Spinal cord (tissue), 10 donors: Measurements from ENCODE around the gene GPATCH4. TPM values are rescaled to one million over a fixed set of nuclear protein-coding genes. Genes with fewer than 3 reads are reported as not detected.
A peak's percentile ranks its signal among the peaks of the same experiment; 100 is the strongest.

Experiments used
- DNase-seq, 6 donors: peaks; one replicate each; pipeline versions ENCODE4 v3.0.0 to v3.0.0-alpha.2; 2013 to 2015; ENCODE audit warnings: low spot score in 6 of 6, low read depth in 4 of 6
- H3K27ac ChIP-seq: one replicate; pipeline ENCODE4 v1.5.1; 2013; ENCODE audit warnings: low read depth, low read length, control low read depth
- H3K27me3 ChIP-seq: one replicate; pipeline ENCODE4 v1.6.1; 2013; ENCODE audit warnings: low read length; ENCODE audit not compliant: control insufficient read depth, insufficient read depth
- H3K36me3 ChIP-seq: one replicate; pipeline ENCODE4 v1.6.1; 2013; ENCODE audit warnings: low read length; ENCODE audit not compliant: control insufficient read depth, insufficient read depth
- H3K4me1 ChIP-seq: one replicate; pipeline ENCODE4 v1.6.1; 2013; ENCODE audit warnings: low read length; ENCODE audit not compliant: control insufficient read depth, insufficient read depth
- H3K4me3 ChIP-seq: one replicate; pipeline ENCODE4 v1.5.1; 2013; ENCODE audit warnings: low read depth, low read length, control low read depth
- H3K9me3 ChIP-seq: one replicate; pipeline ENCODE4 v1.6.1; 2013; ENCODE audit warnings: low read length; ENCODE audit not compliant: control insufficient read depth, insufficient read depth
- WGBS: methylation state at CpG from one replicate; pipeline ENCODE4 v1.1.5; 2013; ENCODE audit warnings: missing lambda C conversion rate; ENCODE audit not compliant: insufficient coverage; 5-methylcytosine and 5-hydroxymethylcytosine counted together
- polyA plus RNA-seq, 2 donors: library from polyadenylated mRNA; unstranded; fragments of 120-200 nt; gene quantifications; one replicate each; pipeline ENCODE4 v1.2.1, GENCODE V29; 2013; ENCODE audit not compliant: insufficient read length in 2 of 2
- total RNA-seq, 2 donors: library from RNA; depleted of rRNA in 1 of 2; stranded (reverse); fragments of 120-200 nt in 1 of 2; fragments of >200 nt in 1 of 2; gene quantifications; one replicate each; pipeline versions ENCODE4 v1.2.3 to v1.2.4, GENCODE V29; 2013 to 2014
- donor health status: healthy.

The GPATCH4 gene
- total and polyA plus RNA-seq, 4 donors, result 9.5 to 44.5 (median 25.7) TPM

DNA sequence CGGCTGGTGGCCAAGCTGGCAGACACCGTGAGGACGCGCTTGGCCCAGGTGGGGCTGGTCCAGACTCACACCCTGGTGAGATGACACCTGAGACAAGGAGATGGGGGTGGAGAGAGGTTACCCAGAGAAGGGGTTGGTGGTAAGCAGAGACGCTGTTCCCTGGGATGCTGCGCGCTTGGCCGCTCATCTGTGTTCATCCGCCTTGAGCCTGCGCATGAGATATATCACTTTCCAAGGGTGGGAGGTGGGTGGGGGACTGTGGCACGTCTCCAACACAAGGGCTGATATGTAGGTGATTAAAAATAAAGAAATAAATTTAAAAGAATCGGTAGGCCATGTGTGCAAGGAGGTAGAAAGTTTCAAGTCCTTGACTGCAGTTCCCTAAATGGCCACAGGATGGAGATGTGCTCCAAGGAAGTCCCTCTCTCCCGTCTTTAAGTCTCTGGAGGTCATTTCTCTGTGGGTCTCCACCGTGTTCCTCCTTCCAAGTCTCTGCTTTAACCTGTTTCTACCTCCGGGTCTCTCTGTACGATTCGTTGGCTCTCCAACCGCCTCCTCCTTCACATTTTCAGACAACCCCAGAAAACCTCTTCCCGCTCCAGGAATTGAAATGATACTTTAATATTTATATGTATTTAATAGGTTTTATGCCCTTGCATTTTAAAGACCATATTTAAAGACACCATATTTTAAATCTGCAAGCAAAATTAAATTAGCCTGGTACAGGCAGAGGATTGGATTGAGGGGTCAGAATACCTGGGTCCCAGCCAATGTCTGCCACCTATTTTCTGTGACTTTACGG is 17.3 kb downstream of the GPATCH4 start:
- Histone ChIP-seq H3K27me3 (no peaks in the 10 kb centered on the region), H3K36me3 (no peaks in the 10 kb centered on the region), H3K4me3 (no peak overlapping the region), H3K9me3 (no peaks in the 10 kb centered on the region), H3K4me1 (no peaks in the 10 kb centered on the region), H3K27ac (no peak overlapping the region)
- 50% methylated on average over 15 of the region's 20 CpGs for WGBS
- peak in 4 of 6 donors; percentile 67 to 95 (median 84) for DNase-seq

DNA sequence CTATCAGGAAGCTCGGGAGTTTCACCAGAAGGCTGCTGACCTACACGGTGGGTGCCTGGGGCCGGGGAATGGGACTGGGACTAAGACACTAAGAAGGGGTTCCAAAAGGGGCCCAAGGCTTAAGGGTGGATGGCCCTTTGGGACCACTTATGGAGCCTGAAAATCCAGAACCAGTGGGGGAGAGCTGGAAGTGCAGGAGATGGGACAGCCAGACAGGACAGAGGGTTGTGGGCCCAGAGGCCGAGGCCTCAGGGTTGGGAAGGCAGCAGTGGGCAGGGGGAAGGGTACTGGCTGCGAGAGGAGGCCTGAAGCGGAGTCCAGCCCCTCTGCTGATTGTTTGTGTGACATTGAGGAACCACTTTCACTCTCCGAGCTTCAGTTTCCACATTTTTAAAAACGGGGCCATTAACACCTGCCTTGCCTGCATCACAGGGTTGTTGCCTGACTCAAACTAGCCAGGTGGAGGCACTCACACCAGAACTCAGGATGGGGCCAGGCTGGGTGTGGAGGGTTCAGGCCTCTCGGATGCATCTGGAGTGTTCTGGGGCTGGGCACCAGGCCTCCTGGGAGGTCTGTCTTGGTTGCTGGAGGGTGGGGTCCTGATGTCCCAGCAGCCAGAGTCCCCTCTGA is 18.8 kb downstream of the GPATCH4 start:
- Histone ChIP-seq H3K36me3 (no peaks in the 10 kb centered on the region), H3K4me1 (no peaks in the 10 kb centered on the region), H3K27me3 (no peaks in the 10 kb centered on the region), H3K9me3 (no peaks in the 10 kb centered on the region), H3K27ac (no peak overlapping the region), H3K4me3 (no peak overlapping the region)
- WGBS, result 78% methylated on average over 8 of the region's 9 CpGs
- DNase-seq, result no peak

DNA sequence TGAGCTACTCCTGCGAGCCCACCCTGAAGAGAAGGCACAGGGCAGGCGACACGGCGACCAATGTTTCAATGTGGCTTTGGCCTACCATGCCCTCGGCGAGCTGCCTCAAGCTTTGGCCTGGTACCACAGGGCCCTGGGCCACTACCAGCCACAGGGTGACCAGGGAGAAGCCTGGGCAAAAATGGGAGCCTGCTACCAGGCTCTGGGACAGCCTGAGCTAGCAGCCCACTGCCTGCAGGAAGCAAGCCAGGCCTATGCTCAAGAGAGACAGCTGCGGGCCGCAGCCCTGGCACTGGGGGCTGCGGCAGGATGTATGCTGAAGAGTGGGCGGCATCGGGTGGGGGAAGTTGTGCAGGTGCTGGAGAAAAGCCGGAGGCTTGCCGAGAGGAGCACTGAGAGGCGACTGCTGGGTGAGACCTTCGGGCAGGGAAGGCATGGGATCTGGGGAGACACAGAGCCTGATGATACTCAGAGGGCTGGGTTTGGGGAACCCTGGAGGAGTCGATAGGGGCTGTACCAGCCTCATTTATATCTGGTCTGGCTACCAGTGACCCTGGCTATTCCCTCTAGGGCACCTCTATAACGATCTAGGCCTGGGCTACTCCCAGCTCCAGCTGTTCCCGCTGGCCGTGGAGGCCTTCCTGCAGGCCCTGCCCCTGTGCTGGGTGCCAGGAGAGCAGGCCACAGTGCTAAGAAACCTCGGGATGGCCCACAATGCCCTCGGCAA is 19.5 kb downstream of the GPATCH4 start:
- Histone ChIP-seq H3K4me3 (no peak overlapping the region), H3K27ac (no peak overlapping the region), H3K27me3 (no peaks in the 10 kb centered on the region), H3K4me1 (no peaks in the 10 kb centered on the region), H3K9me3 (no peaks in the 10 kb centered on the region), H3K36me3 (no peaks in the 10 kb centered on the region)
- no peak for DNase-seq
- WGBS, result 85% methylated on average over 21 of the region's 21 CpGs

- no peaks in the 10 kb centered on the region for H3K4me1 ChIP-seq
- no peaks in the 10 kb centered on the region for H3K36me3 ChIP-seq
- H3K9me3 ChIP-seq, result no peaks in the 10 kb centered on the region
- no peaks in the 10 kb centered on the region for H3K27me3 ChIP-seq
- WGBS, result 78% methylated on average over 5 of the region's 5 CpGs
- no peak within 1 kb of the TSS for H3K4me3 ChIP-seq
- DNase-seq, result no peak
- no peak within 1 kb of the TSS for H3K27ac ChIP-seq
These were observed 21.8 kb downstream of the GPATCH4 start, which contains the start of gene TTC24 for GRCh38 chr1:156579472-156579871. Gene TTC24, plus strand, starts transcription at chr1:156579723. Its CDS starts 1,642 bp downstream, at chr1:156581365.

- Histone ChIP-seq H3K4me1 (no peaks in the 10 kb centered on the region), H3K4me3 (no peak overlapping the region), H3K36me3 (no peaks in the 10 kb centered on the region), H3K27ac (no peak overlapping the region), H3K27me3 (no peaks in the 10 kb centered on the region), H3K9me3 (no peaks in the 10 kb centered on the region)
- DNase-seq, result peak in 1 of 6 donors; percentile 35
- no CpG with 5 or more reads among the region's 7 CpGs for WGBS
These were observed 23.2 kb downstream of the GPATCH4 start for GRCh38 chr1:156578055-156578454.

DNA sequence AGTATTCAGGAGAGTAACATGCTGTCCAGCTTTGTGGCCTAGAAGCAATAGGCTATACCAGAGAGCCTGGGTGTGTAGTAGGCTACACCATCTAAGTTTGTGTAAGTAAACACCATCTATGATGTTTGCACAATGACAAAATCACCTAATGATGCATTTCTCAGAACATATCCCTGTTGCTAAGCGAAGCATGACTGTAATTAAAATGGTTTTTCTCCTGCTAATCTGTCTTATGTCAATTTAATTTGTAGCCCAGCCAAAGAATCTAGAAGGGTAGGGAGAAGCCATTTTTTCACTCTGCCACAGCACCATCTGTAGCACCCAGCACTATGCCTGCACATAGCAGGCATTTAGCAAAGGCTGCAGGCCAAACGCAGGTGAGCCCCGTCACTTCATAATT is 23.7 kb downstream of the GPATCH4 start:
- Histone ChIP-seq H3K4me1 (peaks cover 2% of the 10 kb centered on the region), H3K9me3 (no peaks in the 10 kb centered on the region), H3K4me3 (no peak overlapping the region), H3K27me3 (no peaks in the 10 kb centered on the region), H3K27ac (no peak overlapping the region), H3K36me3 (no peaks in the 10 kb centered on the region)
- DNase-seq, result no peak
- WGBS, result no CpG with 5 or more reads among the region's 3 CpGs

- H3K4me1 ChIP-seq, result peaks cover 11% of the 10 kb centered on the region
- no peaks in the 10 kb centered on the region for H3K9me3 ChIP-seq
- no peak for DNase-seq
- H3K36me3 ChIP-seq, result no peaks in the 10 kb centered on the region
- no peak overlapping the region for H3K4me3 ChIP-seq
- H3K27me3 ChIP-seq, result no peaks in the 10 kb centered on the region
- H3K27ac ChIP-seq, result no peak overlapping the region
- no CpG with 5 or more reads among the region's 2 CpGs for WGBS
These were observed 27.1 kb downstream of the GPATCH4 start for GRCh38 chr1:156574039-156574633.

GRCh38 chr1:156572663-156573018 is 28.6 kb downstream of the GPATCH4 start:
- Histone ChIP-seq H3K27ac (no peak overlapping the region), H3K4me3 (peak overlapping the region; percentile 61), H3K4me1 (peaks cover 11% of the 10 kb centered on the region), H3K9me3 (no peaks in the 10 kb centered on the region), H3K36me3 (no peaks in the 10 kb centered on the region), H3K27me3 (no peaks in the 10 kb centered on the region)
- DNase-seq, result no peak
- WGBS, result 42% methylated on average over 9 of the region's 10 CpGs

DNA sequence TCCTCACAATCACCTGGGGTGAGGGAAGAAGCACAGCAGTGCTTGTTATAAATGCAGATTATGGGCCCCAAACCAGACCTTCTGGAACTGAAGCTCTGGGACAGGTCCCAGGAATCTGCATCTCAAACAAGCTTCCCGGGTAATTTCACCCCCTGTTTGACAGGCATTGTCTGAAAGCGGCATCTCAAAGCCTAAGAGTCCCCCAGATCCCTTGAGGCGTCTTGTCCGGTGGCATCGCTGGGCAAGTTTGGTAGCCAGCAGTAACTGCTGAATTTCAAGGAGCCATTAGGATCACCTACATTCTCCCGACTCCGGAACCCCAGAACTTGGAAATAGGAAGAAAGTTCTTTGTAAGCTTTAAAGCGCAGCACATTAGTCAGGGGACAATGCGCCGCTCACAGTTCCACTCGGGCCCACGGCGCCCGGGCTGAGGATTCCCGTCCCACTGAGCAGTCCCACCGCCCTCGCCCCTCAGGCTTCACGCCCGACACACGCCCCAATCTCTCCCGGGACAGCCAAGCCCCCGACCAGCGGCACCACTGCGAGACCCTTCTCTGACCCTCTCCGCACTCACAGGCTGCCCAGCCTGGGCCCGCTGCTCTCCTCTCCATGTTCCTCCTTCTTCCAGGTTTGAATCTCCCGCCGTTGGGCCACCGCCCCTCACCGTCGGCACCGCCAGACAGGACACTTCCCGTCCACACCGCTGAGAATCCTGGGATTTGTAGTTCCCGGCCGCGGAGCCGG is 29.2 kb downstream of the GPATCH4 start, which contains the start of gene IQGAP3:
Gene IQGAP3 (minus strand): TSS at position 647 of the 744 bp plus-strand sequence. CDS start 36 bp downstream, at position 611.
- Histone ChIP-seq H3K36me3 (no peaks in the 10 kb centered on the region), H3K27me3 (no peaks in the 10 kb centered on the region), H3K4me1 (peaks cover 11% of the 10 kb centered on the region), H3K9me3 (no peaks in the 10 kb centered on the region), H3K27ac (peak within 1 kb of the TSS; percentile 40), H3K4me3 (peak within 1 kb of the TSS; percentile 61)
- WGBS, result under 1% methylated on average over 35 of the region's 38 CpGs
- peak in 5 of 6 donors; percentile 72 to 96 (median 74) for DNase-seq
